Liver (tissue), 9 donors: ENCODE results near the gene ZBTB11. TPM values are rescaled to one million over a fixed set of nuclear protein-coding genes. Genes with fewer than 3 reads are reported as not detected.

Source experiments
- DNase-seq: peaks from one replicate; pipeline ENCODE4 v3.0.0-alpha.2; 2017; ENCODE audit warnings: low spot score
- H3K27ac ChIP-seq, 2 donors: one replicate each; pipeline ENCODE4 v1.7.0; 2013; ENCODE audit warnings: inconsistent platforms in 2 of 2, low read length in 2 of 2, control low read depth in 1 of 2, low read depth in 1 of 2, mild to moderate bottlenecking in 1 of 2
- H3K27me3 ChIP-seq, 4 donors: one replicate each; pipeline versions ENCODE4 v1.6.1 to v1.7.0; 2013; ENCODE audit warnings: low read length in 3 of 4, inconsistent platforms in 1 of 4, mild to moderate bottlenecking in 1 of 4, moderate library complexity in 1 of 4; ENCODE audit not compliant: control insufficient read depth in 4 of 4, insufficient read depth in 4 of 4
- H3K36me3 ChIP-seq, 4 donors: one replicate each; pipeline versions ENCODE4 v1.6.1 to v1.7.0; 2013; ENCODE audit warnings: low read length in 3 of 4, mild to moderate bottlenecking in 3 of 4, low read depth in 1 of 4, moderate library complexity in 1 of 4; ENCODE audit not compliant: control insufficient read depth in 4 of 4, insufficient read depth in 3 of 4
- H3K4me1 ChIP-seq, 4 donors: one replicate each; pipeline versions ENCODE4 v1.6.1 to v1.7.0; 2013; ENCODE audit warnings: low read length in 3 of 4, mild to moderate bottlenecking in 3 of 4, moderate library complexity in 1 of 4; ENCODE audit not compliant: control insufficient read depth in 4 of 4, insufficient read depth in 4 of 4
- H3K4me3 ChIP-seq, 3 donors: one replicate each; pipeline versions ENCODE4 v1.6.1 to v1.7.0; 2013; ENCODE audit warnings: low read length in 3 of 3, control low read depth in 1 of 3, low read depth in 1 of 3, mild to moderate bottlenecking in 1 of 3
- H3K9ac ChIP-seq, 2 donors: one replicate each; pipeline ENCODE4 v1.7.0; 2013; ENCODE audit warnings: low read length in 2 of 2, mild to moderate bottlenecking in 2 of 2, moderate library complexity in 2 of 2, control low read depth in 1 of 2, low read depth in 1 of 2
- H3K9me3 ChIP-seq, 4 donors: one replicate each; pipeline versions ENCODE4 v1.6.1 to v1.7.0; 2013; ENCODE audit warnings: low read length in 3 of 4; ENCODE audit not compliant: control insufficient read depth in 4 of 4
- ATF3 ChIP-seq: IDR thresholded peaks from 2 replicates; pipeline ENCODE4 v1.6.1; 2016; ENCODE audit warnings: antibody characterized with exemption
- EGR1 ChIP-seq, 2 donors: IDR thresholded peaks; 2 replicates each; pipeline ENCODE4 v1.6.1; 2016 to 2018; ENCODE audit warnings: antibody characterized with exemption in 2 of 2, low read depth in 2 of 2
- FOXA2 ChIP-seq: IDR thresholded peaks from 2 replicates; pipeline ENCODE4 v1.6.1; 2016; ENCODE audit warnings: antibody characterized with exemption
- HNF4A ChIP-seq, 2 donors: conservative IDR thresholded peaks; 2 replicates each; pipeline ENCODE4 v1.6.1; 2016; ENCODE audit warnings: antibody characterized with exemption in 2 of 2, mild to moderate bottlenecking in 2 of 2
- HNF4G ChIP-seq: IDR thresholded peaks from 2 replicates; pipeline ENCODE4 v1.6.1; 2016; ENCODE audit warnings: antibody characterized with exemption
- MAX ChIP-seq: IDR thresholded peaks from 2 replicates; pipeline ENCODE4 v1.6.1; 2016; ENCODE audit warnings: antibody characterized with exemption
- TAF1 ChIP-seq: conservative IDR thresholded peaks from 2 replicates; pipeline ENCODE4 v1.6.1; 2016; ENCODE audit warnings: antibody characterized with exemption, mild to moderate bottlenecking
- ZBTB33 ChIP-seq: IDR thresholded peaks from 2 replicates; pipeline ENCODE4 v1.6.1; 2016; ENCODE audit warnings: antibody characterized with exemption
- WGBS: extraction: QIAGEN DNeasy Blood & Tissue Kit; methylation state at CpG from one replicate; pipeline ENCODE4 v1.1.7; 2013; 5-methylcytosine and 5-hydroxymethylcytosine counted together
- polyA plus RNA-seq, 2 donors: library from polyadenylated mRNA; stranded (reverse) in 1 of 2; unstranded in 1 of 2; fragments of 200-250 nt in 1 of 2; fragments of >200 nt in 1 of 2; fragmentation: Nextera tagmentation in 1 of 2; extraction: Ambion mirVana in 1 of 2; gene quantifications; one replicate each; pipeline versions ENCODE4 v1.2.1 to v1.2.3, GENCODE V29; 2013 to 2015
- total RNA-seq, 2 donors: library from RNA; depleted of rRNA; stranded (reverse); fragments of >200 nt; gene quantifications; one replicate each; pipeline ENCODE4 v1.2.3, GENCODE V29; 2014
- donor health status: healthy.
- donor health status: healthy.
- donor health status: healthy.
- donor health status: healthy.
- donor health status: healthy.

The ZBTB11 gene
- total and polyA plus RNA-seq, 4 donors, result 3.8 to 18.7 (median 9.2) TPM

- Histone ChIP-seq H3K4me3 (no peak overlapping the region), H3K4me1 (no peaks in the 10 kb centered on the region), H3K27me3 (no peaks in the 10 kb centered on the region), H3K9me3 (no peaks in the 10 kb centered on the region), H3K36me3 (peaks cover 5 to 49% (median 29%) of the 10 kb centered on the region in 4 donors), H3K27ac (no peak overlapping the region), H3K9ac (no peak overlapping the region)
- 77% methylated on average over 4 of the region's 4 CpGs for WGBS
- TF ChIP-seq MAX, result no peak
- no peak for TF ChIP-seq FOXA2
- peak in 1 of 2 donors; percentile 5 for TF ChIP-seq HNF4A (conservative IDR thresholded peaks at IDR 0.05)
- no peak for TF ChIP-seq ZBTB33
- DNase-seq, result no peak
Measured at GRCh38 chr3:101665357-101665756, 11.6 kb downstream of the ZBTB11 start.

GRCh38 chr3:101660714-101661113 lies 16.2 kb downstream of the ZBTB11 start:
- Histone ChIP-seq H3K4me1 (no peaks in the 10 kb centered on the region), H3K27me3 (no peaks in the 10 kb centered on the region), H3K27ac (no peak overlapping the region), H3K9ac (no peak overlapping the region), H3K4me3 (no peak overlapping the region), H3K9me3 (no peaks in the 10 kb centered on the region), H3K36me3 (peaks cover 3 to 66% (median 47%) of the 10 kb centered on the region in 4 donors)
- no peak for TF ChIP-seq ZBTB33
- no peak for TF ChIP-seq HNF4G
- no peak for TF ChIP-seq ATF3
- no peak for TF ChIP-seq TAF1
- no peak for TF ChIP-seq EGR1 (IDR thresholded peaks at IDR 0.05; ENCODE audit: low read depth in 2 of 2)
- 97% methylated on average over 3 of the region's 3 CpGs for WGBS
- DNase-seq, result no peak

- Histone ChIP-seq H3K9me3 (no peaks in the 10 kb centered on the region), H3K27me3 (no peaks in the 10 kb centered on the region), H3K36me3 (peaks cover 7 to 65% (median 51%) of the 10 kb centered on the region in 4 donors), H3K27ac (no peak overlapping the region), H3K4me3 (no peak overlapping the region), H3K4me1 (no peaks in the 10 kb centered on the region), H3K9ac (no peak overlapping the region)
- DNase-seq, result no peak
- WGBS, result 95% methylated on average over 6 of the region's 6 CpGs
- TF ChIP-seq ATF3 (no peak), HNF4A (conservative IDR thresholded peaks at IDR 0.05) (no peak)
Measured at GRCh38 chr3:101656651-101657050, 20.3 kb downstream of the ZBTB11 start.
